ENCODE results near the gene PNMA6A. TPM values are rescaled to one million over a fixed set of nuclear protein-coding genes. Genes with fewer than 3 reads are reported as not detected.

PNMA6A gene
- total RNA-seq, 4 donors from 2014 or later = 0.19 to 1.3 TPM; not detected in 2

Small RNAs within 50 kb of the gene (small RNA-seq; reads per million reads assigned to genes)
- gene AC243428.1 = 0 reads per million in 4 donors

Other genes starting within 250 kb of the PNMA6A start
- 10 to 100 TPM; 17.2 to 38.5 (median 24.2) TPM for gene CETN2, start 241.7 kb upstream of the PNMA6A start, total RNA-seq
- gene NSDHL, start 241.4 kb upstream of the PNMA6A start, total RNA-seq = 10 to 100 TPM; 41.0 to 63.7 (median 57.4) TPM
- 100 to 1,000 TPM; 205 to 470 (median 259) TPM for gene ZNF185, start 174.4 kb upstream of the PNMA6A start, total RNA-seq
- not detected for gene PNMA5, start 78.3 kb upstream of the PNMA6A start, total RNA-seq
- under 1 TPM in 3 of 4 donors, not detected in 1; 0.29 to 0.57 (median 0.48) TPM for gene PNMA3, start 16.0 kb upstream of the PNMA6A start, total RNA-seq
- gene MAGEA1, start 106.8 kb downstream of the PNMA6A start, total RNA-seq = not detected
- gene PNMA6F, start 249.3 kb downstream of the PNMA6A start, total RNA-seq = not detected

All from esophagus squamous epithelium (tissue), 4 donors.